NCI-H345 treated with DMSO at 0.1 percent for 48 hours (cell line): ENCODE measurements around the gene CSNK1G3.
A peak's percentile ranks its signal among the peaks of the same experiment; 100 is the strongest.

Experiments
- DNase-seq: peaks from one replicate; lab custom pipeline; 2025; ENCODE audit not compliant: unreplicated experiment; lab: John Stamatoyannopoulos, UW

CSNK1G3 gene

GRCh38 chr5:123557907-123558306, 45.9 kb downstream of the CSNK1G3 start:
- no peak for DNase-seq

GRCh38 chr5:123558762-123559433, 46.9 kb downstream of the CSNK1G3 start:
- no peak for DNase-seq

GRCh38 chr5:123559434-123559775, 47.4 kb downstream of the CSNK1G3 start:
- no peak for DNase-seq

GRCh38 chr5:123561230-123561629, 49.3 kb downstream of the CSNK1G3 start:
- no peak for DNase-seq

- DNase-seq, result no peak
These were observed 60.0 kb downstream of the CSNK1G3 start for GRCh38 chr5:123571927-123572326.

- DNase-seq, result no peak
These were observed 66.4 kb downstream of the CSNK1G3 start for GRCh38 chr5:123578390-123578789.

GRCh38 chr5:123579410-123579809, 67.4 kb downstream of the CSNK1G3 start:
- DNase-seq, result no peak

- DNase-seq, result no peak
These were observed 70.7 kb downstream of the CSNK1G3 start for GRCh38 chr5:123582550-123583285.

GRCh38 chr5:123585871-123586270, 73.9 kb downstream of the CSNK1G3 start:
- no peak for DNase-seq

GRCh38 chr5:123594434-123594833, 82.5 kb downstream of the CSNK1G3 start:
- DNase-seq, result no peak

GRCh38 chr5:123597018-123597417, 85.0 kb downstream of the CSNK1G3 start:
- no peak for DNase-seq

- DNase-seq, result no peak
These were observed 86.2 kb downstream of the CSNK1G3 start for GRCh38 chr5:123598028-123598689.

GRCh38 chr5:123599171-123599570, 87.2 kb downstream of the CSNK1G3 start:
- DNase-seq, result no peak

- no peak for DNase-seq
These were observed 89.6 kb downstream of the CSNK1G3 start for GRCh38 chr5:123601610-123602009.

- DNase-seq, result no peak
These were observed 93.8 kb downstream of the CSNK1G3 start for GRCh38 chr5:123605822-123606221.

- no peak for DNase-seq
These were observed 98.2 kb downstream of the CSNK1G3 start for GRCh38 chr5:123610209-123610608.

GRCh38 chr5:123610665-123611405, 98.9 kb downstream of the CSNK1G3 start:
- DNase-seq, result peak; percentile 23

GRCh38 chr5:123611406-123611709, 99.4 kb downstream of the CSNK1G3 start:
- no peak for DNase-seq

GRCh38 chr5:123617561-123617960, 105.6 kb downstream of the CSNK1G3 start:
- no peak for DNase-seq

- DNase-seq, result no peak
These were observed 114.1 kb downstream of the CSNK1G3 start for GRCh38 chr5:123626051-123626450.

- DNase-seq, result no peak
These were observed 117.0 kb downstream of the CSNK1G3 start for GRCh38 chr5:123628860-123629544.
